ENCODE data around the gene LCN15.
"Not testable (repeated sequence)": the region's sequence is repeated elsewhere in the genome, so short reads cannot be mapped to it uniquely, and the experiment has no call there.

LCN15 gene

GRCh38 chr9:136793086-136793946, 29.0 kb upstream of the LCN15 start:
- DNase-seq, result no peak

GRCh38 chr9:136792321-136793085, 28.2 kb upstream of the LCN15 start:
- peak; percentile 34 for DNase-seq

- DNase-seq, result peak; percentile 60
These were observed 27.4 kb upstream of the LCN15 start for GRCh38 chr9:136791516-136792276.

GRCh38 chr9:136790640-136791515, 26.6 kb upstream of the LCN15 start, which contains the start of gene TMEM141:
Gene TMEM141 (plus strand): TSS chr9:136791344. CDS start chr9:136791371, 27 bp downstream.
- DNase-seq, result peak; percentile 100

- DNase-seq, result no peak
These were observed 25.2 kb upstream of the LCN15 start for GRCh38 chr9:136789523-136789937.

- not testable (repeated sequence) for DNase-seq
These were observed 24.6 kb upstream of the LCN15 start for GRCh38 chr9:136788644-136789522.

GRCh38 chr9:136787690-136788400, 23.5 kb upstream of the LCN15 start:
- DNase-seq, result peak; percentile 70

- not testable (repeated sequence) for DNase-seq
These were observed 22.7 kb upstream of the LCN15 start for GRCh38 chr9:136786983-136787382.

- DNase-seq, result no peak
These were observed 22.1 kb upstream of the LCN15 start for GRCh38 chr9:136786451-136786850.

- not testable (repeated sequence) for DNase-seq
These were observed 21.4 kb upstream of the LCN15 start for GRCh38 chr9:136785565-136786355.

GRCh38 chr9:136784997-136785361, 20.7 kb upstream of the LCN15 start:
- no peak for DNase-seq

GRCh38 chr9:136784249-136784996, 20.1 kb upstream of the LCN15 start:
- peak; percentile 16 for DNase-seq

GRCh38 chr9:136782452-136782851, 18.1 kb upstream of the LCN15 start:
- peak; percentile 4 for DNase-seq

GRCh38 chr9:136779808-136780207, 15.5 kb upstream of the LCN15 start:
- no peak for DNase-seq

GRCh38 chr9:136777359-136777758, 13.0 kb upstream of the LCN15 start:
- DNase-seq, result peak; percentile 4

- no peak for DNase-seq
These were observed 12.6 kb upstream of the LCN15 start for GRCh38 chr9:136776947-136777346.

GRCh38 chr9:136775191-136775590, 10.9 kb upstream of the LCN15 start:
- no peak for DNase-seq

- DNase-seq, result no peak
These were observed 10.2 kb upstream of the LCN15 start for GRCh38 chr9:136774416-136775045.
